Activated CD4-positive, alpha-beta T cell treated with anti-CD3 and anti-CD28 coated beads, Interleukin-10, Interleukin-2, amounts not matched to agents 100 ng/mL and 50 ng/mL, durations not matched to agents 16 hours and 8 hours (primary cell): Measurements from ENCODE around the gene TTC3.

ENCODE experiments used
- DNase-seq: peaks from one replicate; pipeline ENCODE4 v3.0.0-alpha.2; 2020

TTC3 gene

DNA sequence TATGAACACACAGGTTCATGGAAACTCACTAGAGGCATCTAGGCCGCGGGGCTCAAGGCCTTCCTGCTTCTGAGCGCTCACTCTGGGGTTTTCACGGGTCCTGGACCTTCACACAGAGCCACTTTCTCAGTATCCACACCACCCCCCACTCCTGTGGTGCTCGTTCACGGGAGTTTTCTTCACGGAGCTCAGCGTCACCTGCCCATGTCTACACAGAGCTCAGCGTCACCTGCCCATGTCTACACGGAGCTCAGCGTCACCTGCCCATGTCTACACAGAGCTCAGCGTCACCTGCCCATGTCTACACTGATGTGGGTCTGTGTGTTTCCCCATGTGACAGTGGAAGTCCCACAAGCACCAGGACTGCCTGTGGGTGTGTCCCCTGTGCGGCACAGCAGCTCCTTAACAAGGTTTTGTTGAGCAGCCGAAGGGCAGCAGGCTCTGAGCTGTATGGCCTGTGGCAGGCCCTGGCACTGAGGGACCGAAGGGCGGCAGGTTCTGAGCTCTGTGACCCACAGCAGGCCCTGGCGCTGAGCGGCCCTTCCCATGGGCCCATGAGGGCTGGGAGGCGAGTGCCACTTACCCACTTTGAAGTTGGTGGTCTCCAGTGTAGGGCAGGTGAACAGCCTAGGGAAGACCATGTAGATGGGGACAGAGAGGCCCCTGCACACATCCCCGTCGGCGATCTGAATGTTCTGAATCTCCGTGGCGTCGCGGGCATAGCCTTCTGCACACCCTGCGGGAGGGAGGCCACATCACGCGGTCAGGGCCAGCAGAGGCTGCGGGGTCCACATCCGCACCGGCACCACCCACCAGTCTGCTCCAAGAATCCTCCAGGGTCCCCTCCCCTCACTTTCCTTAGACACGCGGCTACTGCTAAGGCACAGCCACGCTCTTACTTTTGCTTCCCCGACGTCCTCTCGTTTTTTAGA is 154.3 kb downstream of the TTC3 start:
- no peak for DNase-seq

DNA sequence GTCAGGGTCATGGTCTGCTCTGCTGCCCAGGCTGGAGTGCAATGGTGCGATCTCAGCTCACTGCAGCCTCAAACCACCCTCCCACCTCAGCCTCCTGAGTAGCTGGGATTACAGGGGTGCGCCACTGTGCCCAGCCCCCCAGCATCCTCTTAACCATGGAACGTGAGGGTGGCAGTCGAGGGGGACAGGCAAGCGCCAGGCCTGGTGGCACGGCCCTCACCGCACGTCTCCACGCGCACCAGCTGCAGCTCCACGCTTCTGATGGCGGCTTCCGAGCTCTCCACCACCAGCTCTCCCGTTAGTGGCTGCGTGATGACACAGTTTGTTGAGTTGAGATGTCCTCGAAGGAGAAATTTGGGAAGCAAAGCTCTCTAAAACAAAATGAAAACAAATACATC is 154.9 kb downstream of the TTC3 start:
- no peak for DNase-seq

- DNase-seq, result no peak
Observed at GRCh38 chr21:37230632-37231248, 157.7 kb downstream of the TTC3 start.

- no peak for DNase-seq
Observed at GRCh38 chr21:37231249-37231645, 158.2 kb downstream of the TTC3 start.

- no peak for DNase-seq
Observed at GRCh38 chr21:37231671-37232070, 158.6 kb downstream of the TTC3 start.

DNA sequence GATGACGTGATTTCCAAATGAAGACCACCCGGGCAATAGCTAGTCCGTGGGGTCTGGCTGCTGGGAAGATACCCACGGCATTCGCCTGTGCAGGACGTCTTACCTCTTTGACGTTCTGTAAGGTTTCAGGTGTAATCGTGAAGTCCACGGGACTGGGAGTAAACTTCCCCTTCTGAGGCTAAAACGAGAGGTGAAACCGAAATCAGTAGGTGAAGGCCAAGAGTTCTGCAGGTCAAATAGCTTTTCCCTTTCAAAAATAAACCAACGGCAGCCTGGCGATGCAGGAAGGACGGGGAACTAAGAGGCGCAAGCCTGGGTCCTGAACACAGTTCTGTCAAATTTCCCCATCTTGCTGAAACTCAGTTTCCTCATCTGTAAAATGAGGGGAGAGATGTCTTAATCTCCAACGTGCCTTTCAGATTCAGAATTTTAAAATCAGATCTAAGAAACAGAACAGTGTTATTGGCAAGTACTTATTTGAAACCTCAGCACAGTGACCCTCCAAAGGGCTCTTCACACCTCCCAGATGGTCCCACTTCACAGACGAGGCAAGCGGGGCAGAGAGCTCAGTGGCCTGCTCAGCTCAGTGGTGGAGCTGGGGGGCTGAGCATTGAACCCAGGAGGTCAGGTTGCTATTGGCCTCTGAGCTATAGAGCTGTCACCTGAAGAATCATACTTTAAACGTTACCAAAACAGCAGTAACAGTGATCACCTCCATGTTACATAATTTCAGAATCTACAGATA is 159.4 kb downstream of the TTC3 start:
- no peak for DNase-seq

DNA sequence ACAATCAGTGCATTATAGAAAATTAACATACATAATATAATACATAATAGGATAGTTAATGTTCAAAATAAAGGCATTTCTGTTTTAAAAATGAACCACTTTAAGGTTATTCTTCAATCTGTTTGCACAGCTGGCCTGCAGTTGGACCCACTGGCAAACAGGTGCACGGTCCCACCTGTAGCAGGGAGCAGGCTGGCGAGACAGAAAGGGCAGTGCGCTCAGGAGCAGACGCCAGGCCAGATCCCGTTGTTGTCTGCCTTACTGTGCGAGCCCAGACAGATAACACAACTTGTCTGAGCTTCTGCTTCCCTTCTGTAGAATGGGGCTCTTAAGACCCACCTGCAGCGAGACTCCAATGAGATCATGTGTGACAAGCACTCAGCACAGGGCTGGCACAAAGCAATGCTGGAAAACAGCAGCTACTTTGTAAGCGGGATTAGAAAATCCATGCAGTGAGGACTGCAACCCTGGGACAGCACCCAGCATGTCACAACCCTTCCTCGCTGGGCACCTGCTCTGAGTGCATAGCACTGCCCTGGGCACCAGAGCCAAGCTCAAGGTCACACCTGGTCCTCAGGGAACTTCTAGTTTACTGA is 160.6 kb downstream of the TTC3 start:
- no peak for DNase-seq

DNA sequence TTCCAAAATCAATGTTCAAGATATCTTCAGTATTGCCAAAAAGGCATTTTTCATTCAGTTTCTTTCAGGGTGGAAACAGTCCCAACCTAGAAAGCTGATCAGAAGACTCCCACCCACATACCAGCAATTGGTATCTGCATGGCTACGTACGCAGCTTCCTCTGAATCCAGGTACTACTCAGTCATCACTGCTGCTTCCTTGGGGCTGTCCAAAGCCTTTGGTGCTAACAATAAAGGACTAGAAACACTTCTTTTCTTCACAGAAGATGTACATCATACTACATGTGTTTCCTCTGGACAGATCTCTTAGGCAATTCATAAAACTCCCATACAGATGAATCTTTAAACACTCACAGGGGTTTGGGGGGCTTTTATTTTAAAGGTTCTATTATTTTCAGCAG is 164.3 kb downstream of the TTC3 start:
- DNase-seq, result no peak

DNA sequence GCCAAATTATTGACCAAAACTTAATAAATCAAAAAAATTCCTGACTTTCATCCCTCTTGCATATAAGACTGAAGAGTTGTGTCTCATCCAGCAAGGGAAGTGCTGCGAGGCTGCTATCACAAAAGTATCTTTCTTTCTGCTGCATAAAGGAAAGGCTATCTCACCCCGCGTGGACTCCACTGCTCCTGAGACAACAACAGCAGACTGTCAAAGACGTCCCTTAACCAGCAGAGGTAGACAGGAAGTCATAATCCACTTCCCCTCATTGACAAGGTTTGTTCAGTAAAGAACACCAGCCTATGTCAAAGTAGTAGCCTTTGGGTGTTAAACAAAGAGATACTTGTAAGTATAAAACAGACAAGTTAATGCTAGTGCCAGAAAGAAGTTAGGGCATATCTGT is 164.7 kb downstream of the TTC3 start:
- DNase-seq, result no peak

DNA sequence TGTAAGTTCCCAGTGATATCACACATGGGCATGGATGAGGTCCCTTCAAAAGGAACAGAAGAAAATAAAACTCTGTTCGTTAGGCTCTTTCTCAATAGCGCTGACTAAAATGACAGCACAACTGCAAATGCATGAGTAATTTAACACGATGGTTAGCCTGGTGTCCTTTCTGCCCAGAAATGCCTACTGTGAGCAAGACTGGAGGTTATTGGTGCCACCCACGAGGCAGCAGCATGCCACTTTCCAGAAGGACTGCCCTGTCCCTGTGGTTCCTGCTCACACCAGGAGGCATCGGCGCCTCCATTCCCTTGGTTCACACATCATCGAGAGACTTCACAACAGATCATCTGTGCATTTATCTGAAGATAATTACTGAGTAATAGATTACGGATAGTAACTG is 167.9 kb downstream of the TTC3 start:
- DNase-seq, result peak; percentile 22

- DNase-seq, result no peak
Observed at GRCh38 chr21:37241426-37241825, 168.4 kb downstream of the TTC3 start.

DNA sequence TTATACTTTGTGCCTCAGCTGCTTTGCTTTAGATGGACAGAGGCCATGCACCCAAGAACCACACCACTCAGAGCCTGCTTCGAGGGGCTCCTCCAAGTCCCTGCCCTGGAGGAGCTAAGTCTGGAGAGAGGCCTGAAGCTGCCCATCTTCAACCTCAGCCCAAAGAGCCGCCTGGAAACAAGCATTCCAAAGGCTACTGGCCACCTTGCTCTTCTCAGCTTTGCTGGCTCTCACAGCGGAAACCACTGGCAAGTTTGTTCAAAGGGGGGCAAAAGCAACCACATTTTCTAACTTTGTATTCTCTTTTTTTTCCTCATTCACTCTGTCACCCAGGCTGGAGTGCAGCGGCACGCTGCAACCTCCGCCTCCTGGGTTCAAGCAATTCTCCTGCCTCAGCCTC is 170.9 kb downstream of the TTC3 start:
- no peak for DNase-seq

GRCh38 chr21:37244501-37245095 is 171.5 kb downstream of the TTC3 start:
- peak; percentile 23 for DNase-seq

DNA sequence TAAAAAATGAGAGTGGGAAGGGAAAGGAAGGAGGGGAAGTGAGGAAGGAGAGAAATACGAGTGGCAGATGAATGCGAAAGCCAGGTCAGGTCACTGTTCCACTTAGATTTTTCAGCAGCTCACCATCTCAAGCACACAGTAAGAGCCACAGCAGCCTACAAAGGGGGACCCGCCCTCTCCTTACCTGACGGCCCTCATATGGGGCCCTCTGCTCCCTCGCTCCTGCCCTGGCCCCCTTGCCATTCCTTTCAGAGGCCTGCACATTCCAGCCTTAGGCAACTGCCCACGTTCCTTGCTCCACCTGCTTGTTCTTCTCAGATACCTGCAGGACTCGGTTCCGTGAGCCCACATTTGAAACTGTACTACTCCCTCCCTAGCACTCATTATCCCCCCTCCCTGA is 172.1 kb downstream of the TTC3 start:
- DNase-seq, result no peak

DNA sequence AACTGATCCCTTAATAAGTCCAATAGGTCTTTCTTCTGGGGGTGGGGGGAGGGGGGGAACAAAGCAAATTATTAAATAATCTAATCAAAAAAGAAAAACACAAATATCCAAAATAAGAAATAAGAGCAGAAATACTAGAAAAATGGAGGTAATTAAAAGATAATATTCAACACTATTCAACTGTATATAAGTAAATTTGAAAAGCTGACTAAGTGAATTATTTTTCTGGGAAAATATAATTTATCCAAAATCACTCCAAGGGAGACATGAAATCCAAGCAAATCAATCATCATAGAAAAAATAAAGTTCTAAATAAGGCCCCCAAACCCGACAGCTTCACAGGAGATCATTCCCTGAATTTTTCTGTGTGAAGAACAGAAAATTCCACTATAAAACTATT is 175.2 kb downstream of the TTC3 start:
- DNase-seq, result no peak

GRCh38 chr21:37249112-37249904 is 176.3 kb downstream of the TTC3 start:
- DNase-seq, result no peak

- DNase-seq, result no peak
Observed at GRCh38 chr21:37251294-37251634, 178.2 kb downstream of the TTC3 start.
